Measurements from ENCODE around the gene ACVR2A.

Gene ACVR2A

GRCh38 chr2:147844697-147845410 lies at the start of gene ACVR2A:
Gene ACVR2A, plus strand, starts transcription at chr2:147845029. Its CDS starts 124 bp downstream, at chr2:147845153.
- peak within 1 kb of the TSS; percentile 82 for H3K4me3 ChIP-seq
- DNase-seq (ENCODE audit: low spot score): no peak
- TF ChIP-seq CTCF (IDR thresholded peaks at IDR 0.05): no peak
- H3K27ac ChIP-seq: peak within 1 kb of the TSS; percentile 97 to 98

GRCh38 chr2:147800316-147800715 lies 44.5 kb upstream of the ACVR2A start:
- H3K4me3 ChIP-seq: no peak overlapping the region
- DNase-seq (ENCODE audit: low spot score): no peak
- TF ChIP-seq CTCF (IDR thresholded peaks at IDR 0.05): no peak
- no peak overlapping the region for H3K27ac ChIP-seq

- no peak overlapping the region for H3K4me3 ChIP-seq
- no peak for TF ChIP-seq CTCF (IDR thresholded peaks at IDR 0.05)
- no peak overlapping the region for H3K27ac ChIP-seq
- no peak for DNase-seq (ENCODE audit: low spot score)
Measured at GRCh38 chr2:147806846-147807245, 38.0 kb upstream of the ACVR2A start.

- DNase-seq (ENCODE audit: low spot score): no peak
Measured at GRCh38 chr2:147808520-147808919, 36.3 kb upstream of the ACVR2A start.

GRCh38 chr2:147810883-147811765 lies 33.7 kb upstream of the ACVR2A start:
- no peak for TF ChIP-seq CTCF (IDR thresholded peaks at IDR 0.05)
- no peak for DNase-seq (ENCODE audit: low spot score)
- H3K4me3 ChIP-seq: no peak overlapping the region
- H3K27ac ChIP-seq: no peak overlapping the region

More at GRCh38 chr2:147808520-147808919, 36.3 kb upstream of the ACVR2A start:
- H3K27ac ChIP-seq: no peak overlapping the region
- no peak for TF ChIP-seq CTCF (IDR thresholded peaks at IDR 0.05)
- no peak overlapping the region for H3K4me3 ChIP-seq

GRCh38 chr2:147818741-147819140 lies 26.1 kb upstream of the ACVR2A start:
- Histone ChIP-seq H3K27ac (no peak overlapping the region), H3K4me3 (no peak overlapping the region)
- TF ChIP-seq CTCF (IDR thresholded peaks at IDR 0.05): no peak
- DNase-seq (ENCODE audit: low spot score): no peak

Measured in coronary artery (tissue), 2 donors.